Central memory CD8-positive, alpha-beta T cell (primary cell): Measurements from ENCODE around the gene GOLGA3.
"Not testable (repeated sequence)": the region's sequence is repeated elsewhere in the genome, so short reads cannot be mapped to it uniquely, and the experiment has no call there.

ENCODE experiments used
- ATAC-seq: fragments of 150-1000 bp; cut with Tn5 transposase; replicated peaks from 2 replicates; pipeline ENCODE4 v1.10.0; 2022; ENCODE audit warnings: mild to moderate bottlenecking, moderate FRiP score, moderate number of reproducible peaks; ENCODE audit not compliant: poor library complexity, severe bottlenecking; ENCODE audit errors: extremely low read depth
- DNase-seq, 2 donors: peaks; one replicate each; pipeline ENCODE4 v3.0.0; 2021; ENCODE audit warnings: low spot score in 2 of 2
- H3K27ac Mint-ChIP-seq: one replicate; pipeline ENCODE4 v1.8.0; 2022; ENCODE audit warnings: low read depth, mild to moderate bottlenecking, moderate library complexity, mixed read lengths
- H3K27me3 Mint-ChIP-seq: one replicate; pipeline ENCODE4 v1.8.0; 2022; ENCODE audit warnings: mixed read lengths
- H3K36me3 Mint-ChIP-seq: one replicate; pipeline ENCODE4 v1.8.0; 2022; ENCODE audit warnings: mild to moderate bottlenecking, moderate library complexity, mixed read lengths; ENCODE audit not compliant: insufficient read depth
- H3K4me1 Mint-ChIP-seq: one replicate; pipeline ENCODE4 v1.8.0; 2022; ENCODE audit warnings: mixed read lengths
- H3K4me3 Mint-ChIP-seq: one replicate; pipeline ENCODE4 v1.8.0; 2022; ENCODE audit warnings: mild to moderate bottlenecking, moderate library complexity, mixed read lengths
- H3K9me3 Mint-ChIP-seq: one replicate; pipeline ENCODE4 v1.8.0; 2022; ENCODE audit warnings: mixed read lengths

The GOLGA3 gene

DNA sequence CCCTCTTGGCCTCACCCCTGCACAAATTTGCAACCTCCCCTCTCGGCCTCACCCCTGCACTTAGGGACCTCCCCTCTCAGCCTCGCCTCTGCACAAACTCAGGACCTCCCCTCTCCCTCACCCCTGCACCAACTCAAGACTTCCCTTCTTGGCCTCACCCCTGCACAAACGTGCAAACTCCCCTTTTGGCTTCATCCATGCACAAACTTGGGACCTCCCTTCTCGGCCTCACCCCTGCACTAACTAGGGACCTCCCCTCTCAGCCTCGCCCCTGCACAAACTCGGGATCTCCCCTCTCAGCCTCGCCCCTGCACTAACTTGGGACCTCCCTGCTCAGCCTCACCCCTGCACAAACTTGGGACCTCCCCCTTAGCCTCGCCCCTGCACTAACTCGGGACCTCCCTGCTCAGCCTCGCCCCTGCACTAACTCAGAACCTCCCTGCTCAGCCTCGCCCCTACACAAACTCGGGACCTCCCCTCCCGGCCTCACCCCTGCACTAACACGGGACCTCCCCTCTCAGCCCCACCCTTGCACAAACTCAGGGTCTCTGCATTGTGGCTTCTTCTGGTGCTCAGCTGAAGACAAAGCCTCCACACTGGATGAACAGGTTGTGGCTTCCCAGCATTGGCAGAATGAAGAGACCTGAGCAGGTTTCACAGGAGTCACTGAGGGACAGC is 11.0 kb upstream of the GOLGA3 start:
- ATAC-seq = no peak
- H3K27me3 Mint-ChIP-seq = no peaks in the 10 kb centered on the region
- peaks cover 11% of the 10 kb centered on the region for H3K4me1 Mint-ChIP-seq
- H3K9me3 Mint-ChIP-seq = no peaks in the 10 kb centered on the region
- peaks cover 42% of the 10 kb centered on the region for H3K36me3 Mint-ChIP-seq
- H3K4me3 Mint-ChIP-seq = no peak overlapping the region
- H3K27ac Mint-ChIP-seq = no peak overlapping the region
- DNase-seq = no peak

DNA sequence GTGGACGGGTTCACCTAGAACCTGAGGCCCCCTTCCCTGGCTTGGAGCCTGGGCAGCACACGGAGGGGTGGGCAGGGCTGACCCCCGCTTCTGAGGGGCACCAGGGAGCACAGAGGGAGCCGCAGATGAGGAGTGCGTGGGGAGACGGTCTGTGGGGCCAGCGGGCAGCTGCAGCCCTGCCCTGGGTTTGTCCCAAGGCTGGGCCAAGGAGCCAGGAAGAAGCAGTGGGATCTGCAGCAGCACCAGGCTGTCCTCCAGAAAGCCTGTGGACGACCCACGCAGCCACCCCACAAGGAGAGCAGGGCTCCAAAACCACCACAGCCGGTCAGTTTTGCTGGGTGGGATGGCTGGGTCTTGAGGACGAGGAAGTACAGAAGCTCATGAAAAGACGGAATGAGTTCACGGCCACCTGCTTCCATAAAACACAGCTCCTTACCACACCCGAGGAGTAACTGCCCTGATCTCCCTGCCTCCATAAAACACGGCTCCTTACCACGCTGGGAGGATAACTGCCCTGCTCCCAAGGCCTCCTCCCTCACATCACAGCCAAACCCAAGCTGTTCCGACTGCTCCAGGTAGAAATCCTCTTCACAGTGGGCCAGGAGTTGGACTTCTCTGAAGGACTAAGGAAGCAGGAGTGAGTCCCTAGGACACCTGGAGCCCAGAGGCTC is 9.9 kb upstream of the GOLGA3 start:
- Mint-ChIP-seq H3K4me1 (peaks cover 19% of the 10 kb centered on the region), H3K36me3 (peaks cover 34% of the 10 kb centered on the region), H3K4me3 (no peak overlapping the region), H3K27ac (peak overlapping the region; percentile 41), H3K9me3 (no peaks in the 10 kb centered on the region), H3K27me3 (no peaks in the 10 kb centered on the region)
- DNase-seq (no peak), ATAC-seq (no peak)

DNA sequence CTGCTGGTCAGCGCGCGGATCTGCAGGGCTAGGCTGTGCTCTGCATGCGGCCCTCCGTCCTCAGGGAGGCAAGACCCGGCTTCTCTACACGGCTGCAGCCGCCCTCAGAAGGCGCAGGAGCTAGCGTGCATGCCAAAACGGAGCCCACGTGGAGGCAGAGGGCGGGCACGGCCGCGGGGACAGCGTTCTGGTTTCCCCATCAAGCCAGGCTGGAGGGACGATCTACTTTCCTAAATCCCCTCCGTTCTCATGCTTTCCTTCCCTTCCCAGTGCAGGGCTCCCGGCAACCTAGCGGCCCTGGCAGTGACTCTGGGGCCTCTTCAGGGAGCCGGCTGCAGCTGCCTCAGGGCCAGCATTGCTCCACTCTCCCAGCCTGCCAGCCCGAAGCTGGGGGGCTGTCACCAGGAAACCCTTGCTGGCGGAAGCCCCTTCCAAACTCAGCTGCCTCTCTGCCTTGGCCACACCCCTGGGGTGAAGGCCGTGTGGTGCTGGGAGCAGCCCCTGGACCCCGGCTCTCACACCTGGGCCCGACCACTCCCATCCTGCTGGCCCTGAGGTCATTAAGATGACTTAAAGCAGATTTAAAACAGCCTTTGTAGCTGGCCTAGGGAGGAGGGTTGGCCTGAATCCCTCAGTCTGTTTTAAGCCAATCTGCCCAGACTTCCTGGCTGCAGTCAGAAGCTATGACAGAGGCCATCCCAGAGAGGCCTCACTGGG is 9.2 kb upstream of the GOLGA3 start:
- H3K27ac Mint-ChIP-seq = no peak overlapping the region
- no peak for DNase-seq
- no peak for ATAC-seq
- peaks cover 31% of the 10 kb centered on the region for H3K36me3 Mint-ChIP-seq
- peaks cover 24% of the 10 kb centered on the region for H3K4me1 Mint-ChIP-seq
- no peaks in the 10 kb centered on the region for H3K9me3 Mint-ChIP-seq
- H3K27me3 Mint-ChIP-seq = no peaks in the 10 kb centered on the region
- H3K4me3 Mint-ChIP-seq = no peak overlapping the region

DNA sequence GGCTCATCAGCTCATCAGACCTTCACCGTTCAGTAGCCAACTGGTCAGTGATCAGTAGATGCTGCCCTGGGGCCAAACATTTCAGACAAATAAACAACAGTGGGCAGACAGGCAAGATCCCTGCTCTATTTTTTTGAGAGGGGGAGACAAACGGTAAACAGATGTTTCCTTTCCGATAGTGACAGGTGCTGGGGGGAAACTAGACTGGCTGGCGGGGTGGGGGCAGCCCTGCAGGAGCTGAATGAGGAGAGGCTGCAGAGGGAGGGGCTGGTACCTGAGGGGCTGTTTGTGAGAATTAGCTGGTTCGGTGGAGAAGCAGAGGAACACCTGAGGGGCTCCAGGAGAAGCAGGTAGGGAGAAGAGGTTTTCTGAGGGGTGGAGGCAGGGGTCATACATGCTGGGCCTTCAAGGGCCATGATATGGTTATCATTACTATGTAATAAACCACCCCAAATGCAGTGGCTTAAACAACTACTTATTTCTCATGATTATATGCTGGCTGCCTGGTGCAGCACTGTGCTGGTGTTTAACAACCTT is 8.2 kb upstream of the GOLGA3 start:
- H3K4me3 Mint-ChIP-seq = peak overlapping the region; percentile 12
- no peaks in the 10 kb centered on the region for H3K9me3 Mint-ChIP-seq
- peaks cover 24% of the 10 kb centered on the region for H3K4me1 Mint-ChIP-seq
- H3K36me3 Mint-ChIP-seq = peaks cover 23% of the 10 kb centered on the region
- no peaks in the 10 kb centered on the region for H3K27me3 Mint-ChIP-seq
- no peak for ATAC-seq
- peak overlapping the region; percentile 78 for H3K27ac Mint-ChIP-seq
- DNase-seq = no peak

DNA sequence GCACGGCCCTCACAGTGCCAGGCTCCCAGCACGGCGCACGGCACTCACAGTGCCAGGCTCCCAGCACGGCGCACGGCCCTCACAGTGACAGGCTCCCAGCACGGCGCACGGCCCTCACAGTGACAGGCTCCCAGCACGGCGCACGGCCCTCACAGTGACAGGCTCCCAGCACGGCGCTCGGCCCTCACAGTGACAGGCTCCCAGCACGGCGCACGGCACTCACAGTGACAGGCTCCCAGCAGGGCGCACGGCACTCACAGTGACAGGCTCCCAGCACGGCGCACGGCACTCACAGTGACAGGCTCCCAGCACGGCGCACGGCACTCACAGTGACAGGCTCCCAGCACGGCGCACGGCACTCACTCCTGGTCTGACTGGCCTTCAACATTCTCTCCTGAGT is 7.6 kb upstream of the GOLGA3 start:
- H3K27ac Mint-ChIP-seq, DNase-seq, ATAC-seq, H3K27me3 Mint-ChIP-seq, H3K9me3 Mint-ChIP-seq: not testable (repeated sequence)
- H3K4me3 Mint-ChIP-seq = peak overlapping the region; percentile 12
- H3K36me3 Mint-ChIP-seq = peaks cover 17% of the 10 kb centered on the region
- H3K4me1 Mint-ChIP-seq = peaks cover 24% of the 10 kb centered on the region

DNA sequence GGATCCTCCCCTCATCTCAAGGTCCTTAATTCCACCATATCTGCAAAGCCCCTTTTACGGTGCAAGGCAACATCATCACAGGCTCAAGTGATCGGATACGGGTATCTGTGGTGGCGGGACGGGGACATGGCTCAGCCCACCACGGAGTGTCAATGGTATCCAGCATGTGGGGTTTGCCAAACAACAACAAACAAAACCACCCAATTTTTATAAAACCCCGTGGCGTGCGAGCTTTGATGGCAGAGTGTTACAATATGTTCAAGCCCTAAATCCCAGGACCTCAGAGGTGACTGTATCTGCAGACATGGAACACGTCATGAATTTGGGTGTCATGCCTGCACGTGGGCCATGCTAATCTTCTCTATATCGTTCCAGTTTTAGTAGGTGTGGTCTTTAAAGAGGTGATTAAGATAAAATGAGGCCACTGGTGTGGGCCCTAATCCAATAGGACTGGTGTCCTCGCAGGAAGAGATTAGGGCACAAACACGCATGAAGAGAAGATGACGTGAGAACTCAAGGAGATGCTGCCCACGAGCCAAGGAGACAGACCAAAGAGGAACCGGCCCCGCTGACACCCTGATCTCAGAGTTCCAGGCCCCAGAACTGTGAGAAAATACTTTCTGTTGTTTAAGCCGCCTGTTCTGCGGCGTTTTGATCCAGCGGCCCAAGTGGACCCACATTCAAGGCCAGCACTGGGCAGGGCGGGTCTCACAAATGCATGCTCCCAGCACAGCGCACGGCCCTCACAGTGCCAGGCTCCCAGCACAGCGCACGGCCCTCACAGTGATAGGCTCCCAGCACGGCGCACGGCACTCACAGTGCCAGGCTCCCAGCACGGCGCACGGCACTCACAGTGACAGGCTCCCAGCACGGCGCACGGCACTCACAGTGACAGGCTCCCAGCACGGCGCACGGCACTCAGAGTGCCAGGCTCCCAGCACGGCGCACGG is 6.7 kb upstream of the GOLGA3 start:
- peaks cover 16% of the 10 kb centered on the region for H3K36me3 Mint-ChIP-seq
- H3K9me3 Mint-ChIP-seq = no peaks in the 10 kb centered on the region
- no peaks in the 10 kb centered on the region for H3K27me3 Mint-ChIP-seq
- H3K4me1 Mint-ChIP-seq = peaks cover 24% of the 10 kb centered on the region
- DNase-seq = no peak
- peak overlapping the region; percentile 11 for H3K4me3 Mint-ChIP-seq
- no peak for ATAC-seq
- peak overlapping the region; percentile 22 for H3K27ac Mint-ChIP-seq

DNA sequence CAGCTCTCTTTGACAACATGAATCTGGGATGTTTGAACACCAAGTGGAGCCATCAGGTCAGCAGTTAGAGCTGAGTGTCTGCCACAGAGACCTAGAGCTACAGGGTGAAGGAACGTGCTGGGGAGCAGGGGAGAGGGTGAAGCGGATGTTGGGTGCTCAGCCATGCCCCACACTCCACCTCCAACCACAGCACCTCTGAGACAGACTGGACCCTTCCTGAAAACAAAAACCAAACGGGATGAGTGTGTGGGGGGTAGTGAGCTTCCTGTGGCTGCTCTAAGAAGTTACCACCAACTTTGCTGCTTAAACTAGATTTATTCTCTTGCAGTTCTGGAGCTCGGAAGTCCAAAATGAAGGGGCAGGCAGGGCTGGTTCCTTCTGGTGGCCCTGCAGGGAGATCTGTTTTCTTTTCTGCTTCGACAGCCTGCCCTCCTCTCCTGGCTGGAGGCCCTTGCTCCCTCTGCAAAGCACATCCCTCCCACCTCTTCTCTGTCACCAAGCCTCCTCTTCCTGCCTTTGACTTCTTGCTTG is 5.6 kb upstream of the GOLGA3 start:
- Mint-ChIP-seq H3K4me3 (peak overlapping the region; percentile 55), H3K4me1 (peaks cover 24% of the 10 kb centered on the region), H3K9me3 (no peaks in the 10 kb centered on the region), H3K27ac (peak overlapping the region; percentile 87), H3K36me3 (peaks cover 8% of the 10 kb centered on the region), H3K27me3 (no peaks in the 10 kb centered on the region)
- ATAC-seq (peak; percentile 54), DNase-seq (no peak)

DNA sequence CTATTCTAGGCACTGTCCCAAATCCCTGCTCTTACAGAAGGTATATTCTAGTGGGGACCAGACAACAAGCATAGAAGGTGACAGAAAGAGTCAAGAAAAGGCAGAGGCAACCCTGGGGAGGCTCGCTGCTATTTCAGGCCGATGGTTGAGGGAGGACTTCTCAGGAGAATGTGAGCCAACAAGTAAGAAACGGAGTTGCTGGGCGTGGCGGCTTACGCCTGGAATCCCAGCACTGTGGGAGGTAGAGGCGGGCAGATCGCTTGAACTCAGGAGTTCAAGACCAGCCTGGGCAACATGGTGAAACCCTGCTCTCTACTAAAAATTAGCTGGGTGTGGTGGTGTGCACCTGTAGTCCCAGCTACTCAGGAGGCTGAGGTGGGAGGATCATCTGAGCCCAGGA is 4.7 kb upstream of the GOLGA3 start:
- Mint-ChIP-seq H3K4me3 (peak overlapping the region; percentile 55), H3K4me1 (peaks cover 24% of the 10 kb centered on the region), H3K9me3 (no peaks in the 10 kb centered on the region), H3K27me3 (no peaks in the 10 kb centered on the region), H3K36me3 (peaks cover 12% of the 10 kb centered on the region), H3K27ac (peak overlapping the region; percentile 87)
- DNase-seq (no peak), ATAC-seq (no peak)

DNA sequence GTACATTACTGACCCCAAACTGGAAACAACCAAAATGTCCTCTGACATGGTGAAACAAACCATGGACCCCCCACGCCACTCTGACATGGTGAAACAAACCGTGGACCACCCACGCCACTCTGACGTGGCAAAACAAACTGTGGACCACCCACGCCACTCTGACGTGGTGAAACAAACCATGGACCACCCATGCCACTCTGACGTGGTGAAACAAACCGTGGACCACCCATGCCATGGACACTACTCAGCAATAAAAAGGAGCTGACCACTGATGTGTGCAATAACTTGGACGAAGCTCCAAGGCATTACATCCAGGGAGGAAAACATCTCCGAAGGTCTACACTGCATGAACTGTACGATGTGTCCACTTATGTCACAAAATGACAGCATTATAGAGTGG is 3.1 kb upstream of the GOLGA3 start:
- no peak overlapping the region for H3K27ac Mint-ChIP-seq
- no peak overlapping the region for H3K4me3 Mint-ChIP-seq

DNA sequence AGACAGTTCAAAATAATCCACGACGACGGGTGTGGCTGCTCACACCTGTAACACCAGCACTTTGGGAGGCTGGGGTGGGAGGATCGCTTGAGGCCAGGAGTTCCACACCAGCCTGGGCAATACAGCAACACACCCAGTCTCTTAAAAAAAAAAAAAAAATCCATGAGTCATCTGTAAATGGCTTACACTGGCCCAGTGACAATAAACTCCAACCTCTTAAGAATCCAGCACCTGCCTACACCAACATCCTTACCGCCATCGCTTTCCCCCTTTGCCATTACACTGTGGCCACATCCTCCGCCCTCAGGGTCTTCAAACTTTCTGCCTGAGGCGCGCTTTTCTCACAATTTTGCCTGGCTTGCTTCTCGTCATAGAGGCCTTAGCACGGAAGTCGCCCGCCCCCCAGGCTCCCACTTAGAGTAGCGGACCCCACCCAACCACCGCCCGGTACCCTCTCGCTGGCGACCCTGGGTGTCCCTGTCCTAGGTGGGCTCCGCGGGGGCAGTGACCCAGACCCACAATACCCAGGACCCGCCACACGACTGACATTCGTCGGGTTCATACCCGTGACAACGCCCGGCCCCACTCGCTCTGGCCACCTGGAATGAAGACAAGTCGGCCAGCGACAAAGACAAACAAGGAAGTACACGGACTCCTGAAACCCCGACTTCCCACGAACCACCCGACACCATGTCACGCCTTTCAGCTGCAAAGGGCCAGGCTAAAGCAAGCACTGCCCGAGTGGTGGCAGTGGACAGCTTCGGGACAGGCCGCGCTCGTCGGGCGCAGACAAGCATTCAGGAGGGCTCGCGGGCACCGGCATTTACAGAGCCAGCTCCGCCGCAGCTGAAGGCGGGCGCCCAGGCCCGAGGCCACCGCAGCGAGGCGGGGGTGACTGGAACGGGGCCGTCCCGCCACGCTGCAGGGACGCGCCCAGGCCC is 636 bp downstream of the GOLGA3 start:
- Mint-ChIP-seq H3K4me1 (peaks cover 29% of the 10 kb centered on the region), H3K27ac (peak overlapping the region; percentile 99), H3K36me3 (peaks cover 39% of the 10 kb centered on the region), H3K27me3 (no peaks in the 10 kb centered on the region), H3K4me3 (peak overlapping the region; percentile 97), H3K9me3 (no peaks in the 10 kb centered on the region)
- DNase-seq = peak in 1 of 2 donors; percentile 12
- peak; percentile 35 for ATAC-seq

More for the DNA sequence above, 3.1 kb upstream of the GOLGA3 start:
- peaks cover 34% of the 10 kb centered on the region for H3K4me1 Mint-ChIP-seq
- no peaks in the 10 kb centered on the region for H3K27me3 Mint-ChIP-seq
- ATAC-seq (no peak), DNase-seq (no peak)
- H3K36me3 Mint-ChIP-seq = peaks cover 20% of the 10 kb centered on the region
- no peaks in the 10 kb centered on the region for H3K9me3 Mint-ChIP-seq

DNA sequence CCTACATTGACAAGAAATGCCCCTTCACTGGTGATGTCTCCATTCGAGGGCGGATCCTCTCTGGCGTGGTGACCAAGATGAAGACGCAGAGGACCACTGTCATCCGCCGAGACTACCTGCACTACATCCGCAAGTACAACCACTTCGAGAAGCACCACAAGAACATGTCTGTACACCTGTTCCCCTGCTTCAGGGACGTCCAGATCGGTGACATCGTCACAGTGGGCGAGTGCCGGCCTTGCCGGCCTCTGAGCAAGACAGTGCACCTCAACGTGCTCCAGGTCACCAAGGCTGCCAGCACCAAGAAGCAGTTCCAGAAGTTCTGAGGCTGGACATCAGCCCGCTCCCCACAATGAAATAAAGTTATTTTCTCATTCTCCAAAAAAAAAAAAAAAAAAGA is 2.8 kb downstream of the GOLGA3 start:
- DNase-seq (no peak), ATAC-seq (no peak)
- no peaks in the 10 kb centered on the region for H3K27me3 Mint-ChIP-seq
- H3K9me3 Mint-ChIP-seq = no peaks in the 10 kb centered on the region
- peaks cover 29% of the 10 kb centered on the region for H3K4me1 Mint-ChIP-seq
- no peak overlapping the region for H3K4me3 Mint-ChIP-seq
- no peak overlapping the region for H3K27ac Mint-ChIP-seq
- peaks cover 53% of the 10 kb centered on the region for H3K36me3 Mint-ChIP-seq
